ENCODE results near the gene DMTF1.

DNA sequence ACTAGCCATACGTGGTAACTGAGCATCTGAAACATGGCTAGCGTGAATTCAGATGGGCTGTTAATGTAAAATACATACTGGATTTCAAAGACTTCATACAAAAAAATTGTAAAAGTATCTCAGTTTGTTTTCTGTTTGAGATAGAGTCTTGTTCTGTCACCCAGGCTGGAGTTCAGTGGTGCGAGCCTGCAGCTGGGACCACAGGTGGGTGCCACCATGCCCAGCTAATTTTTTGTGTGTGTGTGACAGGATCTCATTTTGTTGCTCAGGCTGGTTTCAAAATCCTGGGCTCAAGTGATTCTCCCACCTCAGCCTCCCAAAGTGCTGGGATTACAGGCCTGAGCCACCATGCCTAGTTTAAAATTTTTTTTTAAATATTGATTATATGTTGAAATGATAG lies 62.8 kb downstream of the DMTF1 start:
- TF ChIP-seq, protein P1, sequence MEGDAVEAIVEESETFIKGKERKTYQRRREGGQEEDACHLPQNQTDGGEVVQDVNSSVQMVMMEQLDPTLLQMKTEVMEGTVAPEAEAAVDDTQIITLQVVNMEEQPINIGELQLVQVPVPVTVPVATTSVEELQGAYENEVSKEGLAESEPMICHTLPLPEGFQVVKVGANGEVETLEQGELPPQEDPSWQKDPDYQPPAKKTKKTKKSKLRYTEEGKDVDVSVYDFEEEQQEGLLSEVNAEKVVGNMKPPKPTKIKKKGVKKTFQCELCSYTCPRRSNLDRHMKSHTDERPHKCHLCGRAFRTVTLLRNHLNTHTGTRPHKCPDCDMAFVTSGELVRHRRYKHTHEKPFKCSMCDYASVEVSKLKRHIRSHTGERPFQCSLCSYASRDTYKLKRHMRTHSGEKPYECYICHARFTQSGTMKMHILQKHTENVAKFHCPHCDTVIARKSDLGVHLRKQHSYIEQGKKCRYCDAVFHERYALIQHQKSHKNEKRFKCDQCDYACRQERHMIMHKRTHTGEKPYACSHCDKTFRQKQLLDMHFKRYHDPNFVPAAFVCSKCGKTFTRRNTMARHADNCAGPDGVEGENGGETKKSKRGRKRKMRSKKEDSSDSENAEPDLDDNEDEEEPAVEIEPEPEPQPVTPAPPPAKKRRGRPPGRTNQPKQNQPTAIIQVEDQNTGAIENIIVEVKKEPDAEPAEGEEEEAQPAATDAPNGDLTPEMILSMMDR (conservative IDR thresholded peaks at IDR 0.05; ENCODE audit: low read depth, low read length) = no peak
- TF ChIP-seq CEBPB (IDR thresholded peaks at IDR 0.05; ENCODE audit: low read depth, low read length) = no peak
- no peak for TF ChIP-seq POLR2A (IDR thresholded peaks at IDR 0.05; ENCODE audit: low read depth, low read length)
- TF ChIP-seq BHLHE40 (IDR thresholded peaks at IDR 0.05; ENCODE audit: low read depth, low read length) = no peak
- TF ChIP-seq CHD1 (IDR thresholded peaks at IDR 0.05; ENCODE audit: low read depth, low read length) = no peak
- TF ChIP-seq FOS (IDR thresholded peaks at IDR 0.05; ENCODE audit: low read depth, low read length) = no peak
- no peak for TF ChIP-seq SMC3 (IDR thresholded peaks at IDR 0.05; ENCODE audit: low read depth, low read length)
- TF ChIP-seq, protein P2, sequence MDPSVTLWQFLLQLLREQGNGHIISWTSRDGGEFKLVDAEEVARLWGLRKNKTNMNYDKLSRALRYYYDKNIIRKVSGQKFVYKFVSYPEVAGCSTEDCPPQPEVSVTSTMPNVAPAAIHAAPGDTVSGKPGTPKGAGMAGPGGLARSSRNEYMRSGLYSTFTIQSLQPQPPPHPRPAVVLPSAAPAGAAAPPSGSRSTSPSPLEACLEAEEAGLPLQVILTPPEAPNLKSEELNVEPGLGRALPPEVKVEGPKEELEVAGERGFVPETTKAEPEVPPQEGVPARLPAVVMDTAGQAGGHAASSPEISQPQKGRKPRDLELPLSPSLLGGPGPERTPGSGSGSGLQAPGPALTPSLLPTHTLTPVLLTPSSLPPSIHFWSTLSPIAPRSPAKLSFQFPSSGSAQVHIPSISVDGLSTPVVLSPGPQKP (IDR thresholded peaks at IDR 0.05; ENCODE audit: borderline replicate concordance, low read depth, low read length) = no peak
- TF ChIP-seq RCOR1 (IDR thresholded peaks at IDR 0.05; ENCODE audit: insufficient replicate concordance, low read length) = no peak
- TF ChIP-seq, protein P3, sequence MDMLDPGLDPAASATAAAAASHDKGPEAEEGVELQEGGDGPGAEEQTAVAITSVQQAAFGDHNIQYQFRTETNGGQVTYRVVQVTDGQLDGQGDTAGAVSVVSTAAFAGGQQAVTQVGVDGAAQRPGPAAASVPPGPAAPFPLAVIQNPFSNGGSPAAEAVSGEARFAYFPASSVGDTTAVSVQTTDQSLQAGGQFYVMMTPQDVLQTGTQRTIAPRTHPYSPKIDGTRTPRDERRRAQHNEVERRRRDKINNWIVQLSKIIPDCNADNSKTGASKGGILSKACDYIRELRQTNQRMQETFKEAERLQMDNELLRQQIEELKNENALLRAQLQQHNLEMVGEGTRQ (IDR thresholded peaks at IDR 0.05; ENCODE audit: low read depth, low read length) = no peak
- no peak for TF ChIP-seq MXI1 (IDR thresholded peaks at IDR 0.05; ENCODE audit: borderline replicate concordance, low read depth, low read length)
- TF ChIP-seq RAD21 (IDR thresholded peaks at IDR 0.05; ENCODE audit: low read length) = no peak

Data from IMR-90 (cell line).